PFSK-1 (cell line): Measurements from ENCODE around the gene GPAT2.
"Not testable (repeated sequence)": the region's sequence is repeated elsewhere in the genome, so short reads cannot be mapped to it uniquely, and the experiment has no call there.

Experiments used
- FOXP2 ChIP-seq: optimal IDR thresholded peaks from 2 replicates; pipeline ENCODE3; 2011; ENCODE audit warnings: borderline replicate concordance, control low read depth, inconsistent platforms; ENCODE audit not compliant: insufficient read depth; ENCODE audit errors: extremely low read length, extremely low read depth
- POLR2AphosphoS5 ChIP-seq: IDR thresholded peaks from 2 replicates; pipeline ENCODE4 v1.6.1; 2012; ENCODE audit warnings: low read depth, mild to moderate bottlenecking, control low read depth, low read length, moderate library complexity
- SIN3A ChIP-seq: IDR thresholded peaks from 2 replicates; pipeline ENCODE4 v1.6.1; 2012; ENCODE audit warnings: mild to moderate bottlenecking, low read length, moderate library complexity, borderline replicate concordance; ENCODE audit not compliant: insufficient read depth
- TAF1 ChIP-seq: IDR thresholded peaks from 2 replicates; pipeline ENCODE4 v1.6.1; 2012; ENCODE audit warnings: low read length, control low read depth, borderline replicate concordance; ENCODE audit not compliant: insufficient read depth
- TF ChIP-seq, protein P1 (sequence below), 2 experiments: IDR thresholded peaks; 2 replicates each; pipeline versions ENCODE4 v1.6.1 to v1.8.0; 2011 to 2012; ENCODE audit warnings: low read depth in 2 of 2, low read length in 2 of 2, control low read depth in 1 of 2, inconsistent platforms in 1 of 2, mild to moderate bottlenecking in 1 of 2, moderate library complexity in 1 of 2; ENCODE audit not compliant: insufficient read depth in 1 of 2

The GPAT2 gene

DNA sequence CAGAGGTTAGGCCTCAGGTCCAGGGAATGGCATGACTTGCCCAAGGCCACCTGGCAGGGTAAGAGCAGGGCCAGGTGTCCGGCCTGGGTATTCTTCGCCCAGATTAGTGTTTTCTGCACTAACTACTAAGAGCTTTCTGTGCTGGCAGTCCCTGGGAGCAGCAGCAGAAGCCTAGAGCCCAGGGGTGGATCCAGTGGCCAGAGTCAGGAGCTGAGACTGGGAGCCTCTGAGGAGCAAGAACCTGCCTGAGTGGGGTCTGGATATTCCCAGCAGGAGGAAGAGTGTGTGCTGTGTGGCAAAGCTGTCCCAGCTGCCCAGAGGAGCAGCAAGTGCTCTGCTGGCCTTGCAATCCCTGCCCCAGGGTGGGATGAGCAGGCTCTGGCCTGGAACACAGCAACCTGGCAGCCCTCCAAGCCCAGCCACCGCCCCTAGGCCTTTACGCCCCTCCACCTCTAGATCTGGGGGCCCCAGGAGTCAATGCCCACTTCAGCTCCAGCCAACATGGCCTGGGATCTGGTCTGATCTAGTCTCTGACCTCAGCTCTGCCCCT, 30.7 kb upstream of the GPAT2 start:
- TF ChIP-seq, protein P1, sequence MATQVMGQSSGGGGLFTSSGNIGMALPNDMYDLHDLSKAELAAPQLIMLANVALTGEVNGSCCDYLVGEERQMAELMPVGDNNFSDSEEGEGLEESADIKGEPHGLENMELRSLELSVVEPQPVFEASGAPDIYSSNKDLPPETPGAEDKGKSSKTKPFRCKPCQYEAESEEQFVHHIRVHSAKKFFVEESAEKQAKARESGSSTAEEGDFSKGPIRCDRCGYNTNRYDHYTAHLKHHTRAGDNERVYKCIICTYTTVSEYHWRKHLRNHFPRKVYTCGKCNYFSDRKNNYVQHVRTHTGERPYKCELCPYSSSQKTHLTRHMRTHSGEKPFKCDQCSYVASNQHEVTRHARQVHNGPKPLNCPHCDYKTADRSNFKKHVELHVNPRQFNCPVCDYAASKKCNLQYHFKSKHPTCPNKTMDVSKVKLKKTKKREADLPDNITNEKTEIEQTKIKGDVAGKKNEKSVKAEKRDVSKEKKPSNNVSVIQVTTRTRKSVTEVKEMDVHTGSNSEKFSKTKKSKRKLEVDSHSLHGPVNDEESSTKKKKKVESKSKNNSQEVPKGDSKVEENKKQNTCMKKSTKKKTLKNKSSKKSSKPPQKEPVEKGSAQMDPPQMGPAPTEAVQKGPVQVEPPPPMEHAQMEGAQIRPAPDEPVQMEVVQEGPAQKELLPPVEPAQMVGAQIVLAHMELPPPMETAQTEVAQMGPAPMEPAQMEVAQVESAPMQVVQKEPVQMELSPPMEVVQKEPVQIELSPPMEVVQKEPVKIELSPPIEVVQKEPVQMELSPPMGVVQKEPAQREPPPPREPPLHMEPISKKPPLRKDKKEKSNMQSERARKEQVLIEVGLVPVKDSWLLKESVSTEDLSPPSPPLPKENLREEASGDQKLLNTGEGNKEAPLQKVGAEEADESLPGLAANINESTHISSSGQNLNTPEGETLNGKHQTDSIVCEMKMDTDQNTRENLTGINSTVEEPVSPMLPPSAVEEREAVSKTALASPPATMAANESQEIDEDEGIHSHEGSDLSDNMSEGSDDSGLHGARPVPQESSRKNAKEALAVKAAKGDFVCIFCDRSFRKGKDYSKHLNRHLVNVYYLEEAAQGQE (IDR thresholded peaks at IDR 0.05; ENCODE audit: insufficient read depth in 1 of 2, low read depth in 2 of 2, low read length in 2 of 2), result no peak
- TF ChIP-seq SIN3A, result no peak
- no peak for TF ChIP-seq POLR2AphosphoS5
- TF ChIP-seq FOXP2, result no peak
- TF ChIP-seq TAF1, result no peak

DNA sequence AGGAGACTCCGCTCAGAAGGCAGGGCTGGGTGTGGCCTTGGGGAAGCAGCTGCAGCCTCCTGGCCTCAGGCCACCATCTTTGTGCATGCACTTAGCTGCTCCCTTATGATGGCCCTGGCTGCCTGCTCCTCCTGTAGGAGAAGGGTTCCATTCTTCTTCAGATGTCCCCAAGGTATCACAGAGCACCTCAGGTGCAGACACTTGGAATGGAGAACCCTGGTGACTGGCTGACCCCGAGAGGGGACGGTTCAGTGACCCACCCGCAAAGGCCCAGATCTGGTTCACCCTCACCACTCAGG, 9.6 kb downstream of the GPAT2 start:
- TF ChIP-seq FOXP2 (no peak), POLR2AphosphoS5 (no peak), SIN3A (no peak), TAF1 (no peak)
- TF ChIP-seq, protein P1 (IDR thresholded peaks at IDR 0.05; ENCODE audit: insufficient read depth in 1 of 2, low read depth in 2 of 2, low read length in 2 of 2), result no peak

DNA sequence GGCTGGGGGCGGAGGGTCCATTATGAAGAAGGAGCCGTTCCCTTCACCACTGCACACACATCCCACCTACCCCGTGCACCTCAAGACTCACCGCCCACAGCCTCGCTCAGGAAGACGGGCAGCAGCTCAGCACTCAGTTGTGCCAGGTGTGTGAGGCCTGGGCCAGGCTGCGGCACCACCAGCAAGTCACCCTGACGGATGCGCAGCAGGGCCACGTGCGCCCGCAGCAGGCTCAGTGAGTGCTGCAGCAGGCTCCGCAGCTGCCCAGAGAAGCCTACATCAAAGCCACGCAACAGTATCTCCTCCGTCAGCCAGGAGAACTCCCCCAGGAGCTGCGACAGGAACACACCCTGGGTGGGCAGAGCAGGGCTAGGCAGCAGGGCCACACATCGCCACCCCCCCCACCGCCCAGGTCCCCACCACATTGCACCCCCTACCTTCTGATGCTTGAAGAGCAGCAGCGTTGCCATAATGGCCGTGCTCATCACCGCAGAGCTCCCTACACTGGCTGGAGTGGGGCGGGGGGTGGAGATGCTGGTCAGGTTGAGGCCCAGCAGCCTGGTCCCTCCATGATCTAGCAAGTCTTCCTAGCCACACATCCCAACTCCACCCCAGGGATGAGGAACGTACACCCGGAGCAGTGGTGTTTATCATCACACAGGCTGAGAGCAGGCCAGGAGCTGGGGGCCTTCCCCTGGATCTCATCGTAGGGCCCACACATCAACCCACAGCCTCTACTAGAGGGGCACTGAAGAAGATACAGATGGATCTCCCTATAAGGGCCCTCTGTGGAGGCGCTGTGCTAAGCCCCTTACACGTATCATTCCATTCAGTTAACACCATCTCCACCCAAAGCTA, 10.2 kb downstream of the GPAT2 start:
- no peak for TF ChIP-seq SIN3A
- no peak for TF ChIP-seq POLR2AphosphoS5
- TF ChIP-seq, protein P1 (IDR thresholded peaks at IDR 0.05; ENCODE audit: insufficient read depth in 1 of 2, low read depth in 2 of 2, low read length in 2 of 2), result no peak
- no peak for TF ChIP-seq FOXP2
- TF ChIP-seq TAF1, result no peak

DNA sequence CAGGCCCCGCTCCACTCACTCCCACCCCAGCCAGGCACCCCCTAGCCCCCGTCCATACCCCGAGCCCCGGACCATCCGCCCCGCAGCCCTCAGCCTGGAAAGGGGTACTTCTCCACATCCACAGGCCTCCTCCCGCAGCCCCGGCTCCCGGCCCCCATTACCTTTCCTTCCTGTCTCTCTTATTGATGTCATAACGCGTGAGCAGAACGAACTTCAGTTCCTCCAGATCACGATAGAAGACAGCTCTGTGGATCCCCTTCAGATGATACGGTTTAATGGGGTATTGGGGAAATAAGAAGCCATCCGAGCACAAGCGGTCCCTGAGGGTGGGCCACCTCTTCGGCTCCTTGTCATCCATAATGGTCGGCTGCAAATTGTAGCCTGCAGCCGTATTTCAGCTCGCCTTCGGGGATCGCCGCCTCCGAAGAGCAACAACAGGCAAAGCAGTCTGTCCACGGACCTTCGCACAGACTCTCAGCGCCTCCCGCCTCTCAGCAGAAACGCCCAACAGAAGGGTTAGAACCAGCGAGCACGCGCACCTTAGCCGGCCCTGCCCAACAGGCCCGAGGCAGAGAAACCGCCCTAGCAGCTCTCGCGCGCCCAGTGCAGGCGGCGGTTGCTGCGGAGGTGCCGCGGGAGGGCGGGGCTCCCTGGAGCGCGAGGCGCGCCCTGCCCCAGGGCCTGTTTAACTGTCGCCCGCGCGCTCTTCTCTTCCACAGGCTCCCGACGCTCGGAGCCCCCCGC, 43.2 kb downstream of the GPAT2 start, which contains the start of gene ANKRD36C:
ANKRD36C (minus strand) TSS at position 474 of the 744 bp plus-strand sequence; CDS start at position 358, 116 bp downstream.
- TF ChIP-seq, protein P1 (IDR thresholded peaks at IDR 0.05; ENCODE audit: insufficient read depth in 1 of 2, low read depth in 2 of 2, low read length in 2 of 2), result not testable (repeated sequence)
- not testable (repeated sequence) for TF ChIP-seq POLR2AphosphoS5, TAF1
